PFSK-1 (cell line): Measurements from ENCODE around the gene WDFY3.

Experiments
- FOXP2 ChIP-seq: optimal IDR thresholded peaks from 2 replicates; pipeline ENCODE3; 2011; ENCODE audit warnings: borderline replicate concordance, control low read depth, inconsistent platforms; ENCODE audit not compliant: insufficient read depth; ENCODE audit errors: extremely low read length, extremely low read depth
- POLR2AphosphoS5 ChIP-seq: IDR thresholded peaks from 2 replicates; pipeline ENCODE4 v1.6.1; 2012; ENCODE audit warnings: low read depth, mild to moderate bottlenecking, control low read depth, low read length, moderate library complexity
- REST ChIP-seq, 2 experiments: IDR thresholded peaks; 2 replicates each; pipeline versions ENCODE4 v1.6.1 to v1.8.0; 2011 to 2012; ENCODE audit warnings: low read depth in 2 of 2, low read length in 2 of 2, control low read depth in 1 of 2, inconsistent platforms in 1 of 2, mild to moderate bottlenecking in 1 of 2, moderate library complexity in 1 of 2; ENCODE audit not compliant: insufficient read depth in 1 of 2
- SIN3A ChIP-seq: IDR thresholded peaks from 2 replicates; pipeline ENCODE4 v1.6.1; 2012; ENCODE audit warnings: mild to moderate bottlenecking, low read length, moderate library complexity, borderline replicate concordance; ENCODE audit not compliant: insufficient read depth
- TAF1 ChIP-seq: IDR thresholded peaks from 2 replicates; pipeline ENCODE4 v1.6.1; 2012; ENCODE audit warnings: low read length, control low read depth, borderline replicate concordance; ENCODE audit not compliant: insufficient read depth

The WDFY3 gene

GRCh38 chr4:84691170-84691691 is 275.3 kb downstream of the WDFY3 start:
- TF ChIP-seq TAF1 = no peak
- TF ChIP-seq REST (IDR thresholded peaks at IDR 0.05; ENCODE audit: insufficient read depth in 1 of 2, low read depth in 2 of 2, low read length in 2 of 2) = no peak
- no peak for TF ChIP-seq POLR2AphosphoS5
- no peak for TF ChIP-seq SIN3A
- no peak for TF ChIP-seq FOXP2

GRCh38 chr4:84690481-84690880 is 276.0 kb downstream of the WDFY3 start:
- TF ChIP-seq FOXP2 (no peak), SIN3A (no peak), REST (IDR thresholded peaks at IDR 0.05; ENCODE audit: insufficient read depth in 1 of 2, low read depth in 2 of 2, low read length in 2 of 2) (no peak), POLR2AphosphoS5 (no peak), TAF1 (no peak)

- TF ChIP-seq REST (IDR thresholded peaks at IDR 0.05; ENCODE audit: insufficient read depth in 1 of 2, low read depth in 2 of 2, low read length in 2 of 2) (no peak), TAF1 (no peak), SIN3A (no peak), POLR2AphosphoS5 (no peak), FOXP2 (no peak)
These were observed 277.3 kb downstream of the WDFY3 start for GRCh38 chr4:84689197-84689596.

GRCh38 chr4:84688605-84689004 is 277.9 kb downstream of the WDFY3 start:
- TF ChIP-seq REST (IDR thresholded peaks at IDR 0.05; ENCODE audit: insufficient read depth in 1 of 2, low read depth in 2 of 2, low read length in 2 of 2) (no peak), POLR2AphosphoS5 (no peak), TAF1 (no peak), SIN3A (no peak), FOXP2 (no peak)

- TF ChIP-seq REST (IDR thresholded peaks at IDR 0.05; ENCODE audit: insufficient read depth in 1 of 2, low read depth in 2 of 2, low read length in 2 of 2) = no peak
- no peak for TF ChIP-seq TAF1
- no peak for TF ChIP-seq FOXP2
- no peak for TF ChIP-seq SIN3A
- TF ChIP-seq POLR2AphosphoS5 = no peak
These were observed 281.4 kb downstream of the WDFY3 start for GRCh38 chr4:84685105-84685504.
